B cell (primary cell): Measurements from ENCODE around the gene FAM149B1. TPM values are rescaled to one million over a fixed set of nuclear protein-coding genes. Genes with fewer than 3 reads are reported as not detected.

ENCODE experiments used
- ATAC-seq: fragments of 200-7000 bp; cut with Tn5 transposase; one replicate; pipeline ENCODE4 v1.10.0; 2021; ENCODE audit warnings: low read depth, mild to moderate bottlenecking, moderate number of reproducible peaks, moderate library complexity
- CTCF ChIA-PET: fragments of 350-600 bp; sonication (Branson Sonifier 250); formaldehyde crosslinking; loops from one replicate; lab custom pipeline; 2021; ENCODE audit warnings: antibody characterized with exemption, inconsistent platforms; lab: Charles Lee
- POLR2A ChIA-PET: fragments of 350-600 bp; sonication (Branson Sonifier 250); formaldehyde crosslinking; loops from one replicate; lab custom pipeline; 2021; ENCODE audit warnings: antibody characterized with exemption; lab: Charles Lee
- DNase-seq: peaks from one replicate; pipeline ENCODE4 v3.0.0; 2013
- H2AFZ ChIP-seq: 2 replicates; pipeline ENCODE4 v1.6.1; 2012; ENCODE audit warnings: mild to moderate bottlenecking, low read depth, low read length; ENCODE audit not compliant: insufficient read depth, poor library complexity, severe bottlenecking
- H3K27ac ChIP-seq, 2 donors: 1 replicate in 1 of 2; 2 replicates in 1 of 2; pipeline ENCODE4 v1.5.1; 2012 to 2013; ENCODE audit warnings: low read length in 2 of 2, mild to moderate bottlenecking in 2 of 2, moderate library complexity in 1 of 2
- H3K27me3 ChIP-seq, 4 experiments: fragments of 200-600 bp in 1 of 4; sonication (generic) in 1 of 4; replicated peaks in 1 of 4; 1 replicate in 2 of 4; 2 replicates in 2 of 4; pipeline versions ENCODE4 v1.6.1 to v1.7.0; 2013 to 2016; ENCODE audit warnings: low read length in 3 of 4, mild to moderate bottlenecking in 2 of 4, mixed read lengths in 1 of 4, moderate library complexity in 1 of 4; ENCODE audit not compliant: insufficient read depth in 4 of 4, control insufficient read depth in 3 of 4; ENCODE audit errors: control extremely low read depth in 1 of 4
- H3K36me3 ChIP-seq, 2 experiments: replicated peaks in 1 of 2; 1 replicate in 1 of 2; 2 replicates in 1 of 2; pipeline versions ENCODE4 v1.6.1 to v1.7.1; 2013; ENCODE audit warnings: low read length in 1 of 2; ENCODE audit not compliant: insufficient read depth in 2 of 2, control insufficient read depth in 1 of 2; ENCODE audit errors: control extremely low read depth in 1 of 2, extremely low read depth in 1 of 2
- H3K4me1 ChIP-seq, 2 donors: fragments of 200-600 bp in 1 of 2; sonication (generic) in 1 of 2; 1 replicate in 1 of 2; 2 replicates in 1 of 2; pipeline versions ENCODE4 v1.5.1 to v1.6.1; 2013 to 2017; ENCODE audit warnings: low read length in 2 of 2; ENCODE audit not compliant: control insufficient read depth in 2 of 2, insufficient read depth in 2 of 2
- H3K4me2 ChIP-seq: replicated peaks from 2 replicates; pipeline ENCODE3; 2012; ENCODE audit warnings: mild to moderate bottlenecking, low read depth, low read length; ENCODE audit not compliant: poor library complexity, severe bottlenecking
- H3K4me3 ChIP-seq, 5 experiments: fragments of 200-600 bp in 1 of 5; sonication (generic) in 1 of 5; 1 replicate in 3 of 5; 2 replicates in 2 of 5; pipeline versions ENCODE4 v1.5.1 to v1.7.0; 2011 to 2016; ENCODE audit warnings: low read length in 4 of 5, mild to moderate bottlenecking in 4 of 5, low read depth in 2 of 5, control low read depth in 1 of 5, moderate library complexity in 1 of 5; ENCODE audit not compliant: insufficient read depth in 1 of 5; ENCODE audit errors: control extremely low read depth in 1 of 5, extremely low read depth in 1 of 5
- H3K79me2 ChIP-seq: fragments of 200-600 bp; sonication (generic); one replicate; pipeline ENCODE4 v1.6.0; 2016; ENCODE audit warnings: low read length; ENCODE audit not compliant: control insufficient read depth, insufficient read depth
- H3K9ac ChIP-seq: fragments of 200-600 bp; sonication (generic); 2 replicates; pipeline ENCODE4 v1.6.1; 2017; ENCODE audit warnings: mild to moderate bottlenecking, low read length, moderate library complexity
- H3K9me3 ChIP-seq, 3 donors: one replicate each; pipeline versions ENCODE4 v1.6.1 to v1.7.1; 2013; ENCODE audit warnings: low read length in 2 of 3; ENCODE audit not compliant: control insufficient read depth in 2 of 3, insufficient read depth in 1 of 3; ENCODE audit errors: control extremely low read depth in 1 of 3
- H4K20me1 ChIP-seq: 2 replicates; pipeline ENCODE4 v1.6.0; 2012; ENCODE audit warnings: mild to moderate bottlenecking, low read length; ENCODE audit not compliant: insufficient read depth, control insufficient read depth, poor library complexity, severe bottlenecking
- H3K27ac Mint-ChIP-seq: one replicate; pipeline ENCODE4 v1.8.0; 2021; ENCODE audit warnings: mixed read lengths
- H3K27me3 Mint-ChIP-seq: one replicate; pipeline ENCODE4 v1.8.0; 2021; ENCODE audit warnings: mixed read lengths
- H3K4me1 Mint-ChIP-seq: one replicate; pipeline ENCODE4 v1.8.0; 2021; ENCODE audit warnings: mixed read lengths
- H3K4me3 Mint-ChIP-seq: one replicate; pipeline ENCODE4 v1.8.0; 2021; ENCODE audit warnings: mixed read lengths
- H3K9me3 Mint-ChIP-seq: one replicate; pipeline ENCODE4 v1.8.0; 2022; ENCODE audit warnings: mixed read lengths; ENCODE audit not compliant: insufficient read depth
- CTCF ChIP-seq: fragments of 200-600 bp; IDR thresholded peaks from one replicate; pipeline ENCODE4 v1.8.0; 2022; ENCODE audit warnings: antibody characterized with exemption, mild to moderate bottlenecking
- EZH2 ChIP-seq: IDR thresholded peaks from 2 replicates; pipeline ENCODE4 v1.6.1; 2012; ENCODE audit warnings: borderline replicate concordance, low read depth, mild to moderate bottlenecking, moderate library complexity, low read length; ENCODE audit not compliant: insufficient read depth, poor library complexity, severe bottlenecking
- WGBS: methylation state at CpG from one replicate; pipeline ENCODE4 v1.1.5; 2013; ENCODE audit warnings: missing lambda C conversion rate; ENCODE audit not compliant: insufficient coverage; 5-methylcytosine and 5-hydroxymethylcytosine counted together
- intact Hi-C: fragments of 100-400 bp; cut with micrococcal nuclease; formaldehyde crosslinking; loops from one replicate; pipeline ENCODE4 v1.10.0; 2022
- polyA plus RNA-seq: library from polyadenylated mRNA; depleted of rRNA; stranded (reverse); fragments of >200 nt; gene quantifications from 2 replicates; pipeline ENCODE4 v1.2.3, GENCODE V29; 2012
- total RNA-seq, 2 donors: library from RNA; stranded (reverse); fragments of 120-200 nt in 1 of 2; gene quantifications; 1 replicate in 1 of 2; 2 replicates in 1 of 2; pipeline versions ENCODE4 v1.2.3 to v1.2.4, GENCODE V29; 2013 to 2022

Gene FAM149B1
- total and polyA plus RNA-seq, 2 donors (not counting 1 experiment from before 2014, with no cell fraction given): 22.5 to 24.3 TPM

- CTCF ChIA-PET: interaction anchor here (0.7 kb wide), 1 partner anchor 174 kb away, joined by 3 read pairs; no protein-coding TSS in a partner anchor
- Histone ChIP-seq H3K4me2 (no peak overlapping the region), H3K36me3 (peaks cover 10 to 16% of the 10 kb centered on the region in 2 experiments), H3K9ac (no peak overlapping the region), H2AFZ (no peak overlapping the region), H4K20me1 (no peaks in the 10 kb centered on the region), H3K4me1 (no peaks in the 10 kb centered on the region), H3K27me3 (no peaks in the 10 kb centered on the region), H3K79me2 (no peaks in the 10 kb centered on the region), H3K9me3 (no peaks in the 10 kb centered on the region), H3K27ac (no peak overlapping the region), H3K4me3 (no peak overlapping the region)
- H3K4me1 Mint-ChIP-seq: no peaks in the 10 kb centered on the region
- TF ChIP-seq EZH2 (no peak), CTCF (no peak)
- no peak overlapping the region for H3K27ac Mint-ChIP-seq
- POLR2A ChIA-PET: no interaction called here
- H3K9me3 Mint-ChIP-seq: no peaks in the 10 kb centered on the region
- 100% methylated on average over 4 of the region's 8 CpGs for WGBS
- ATAC-seq: no peak
- H3K27me3 Mint-ChIP-seq: no peaks in the 10 kb centered on the region
- no peak overlapping the region for H3K4me3 Mint-ChIP-seq
- no peak for DNase-seq
- intact Hi-C loops: no loop called here
These were observed 65.0 kb downstream of the FAM149B1 start for GRCh38 chr10:73232887-73233286.

- TF ChIP-seq CTCF: no peak
- no peak for TF ChIP-seq EZH2
- intact Hi-C loops: no loop called here
- Mint-ChIP-seq H3K4me3 (no peak overlapping the region), H3K4me1 (no peaks in the 10 kb centered on the region), H3K9me3 (no peaks in the 10 kb centered on the region), H3K27me3 (no peaks in the 10 kb centered on the region), H3K27ac (no peak overlapping the region)
- no peak for DNase-seq
- H3K79me2 ChIP-seq: no peaks in the 10 kb centered on the region
- no CpG with 5 or more reads among the region's 2 CpGs for WGBS
- no peak for ATAC-seq
- no peaks in the 10 kb centered on the region for H3K27me3 ChIP-seq
- no peak overlapping the region for H3K9ac ChIP-seq
- no peak overlapping the region for H3K4me2 ChIP-seq
- ChIA-PET CTCF (interaction anchor here (1.0 kb wide), 1 partner anchor 410 kb away, joined by 3 read pairs; no protein-coding TSS in a partner anchor), POLR2A (no interaction called here)
- H3K27ac ChIP-seq: no peak overlapping the region
- no peaks in the 10 kb centered on the region for H3K4me1 ChIP-seq
- no peak overlapping the region for H2AFZ ChIP-seq
- no peaks in the 10 kb centered on the region for H3K9me3 ChIP-seq
- no peaks in the 10 kb centered on the region for H4K20me1 ChIP-seq
- H3K36me3 ChIP-seq: peaks cover 10 to 16% of the 10 kb centered on the region in 2 experiments
- no peak overlapping the region for H3K4me3 ChIP-seq
These were observed 66.0 kb downstream of the FAM149B1 start for GRCh38 chr10:73233883-73234282.
